ENCODE results near the gene EML1.

Gene EML1, protein sequence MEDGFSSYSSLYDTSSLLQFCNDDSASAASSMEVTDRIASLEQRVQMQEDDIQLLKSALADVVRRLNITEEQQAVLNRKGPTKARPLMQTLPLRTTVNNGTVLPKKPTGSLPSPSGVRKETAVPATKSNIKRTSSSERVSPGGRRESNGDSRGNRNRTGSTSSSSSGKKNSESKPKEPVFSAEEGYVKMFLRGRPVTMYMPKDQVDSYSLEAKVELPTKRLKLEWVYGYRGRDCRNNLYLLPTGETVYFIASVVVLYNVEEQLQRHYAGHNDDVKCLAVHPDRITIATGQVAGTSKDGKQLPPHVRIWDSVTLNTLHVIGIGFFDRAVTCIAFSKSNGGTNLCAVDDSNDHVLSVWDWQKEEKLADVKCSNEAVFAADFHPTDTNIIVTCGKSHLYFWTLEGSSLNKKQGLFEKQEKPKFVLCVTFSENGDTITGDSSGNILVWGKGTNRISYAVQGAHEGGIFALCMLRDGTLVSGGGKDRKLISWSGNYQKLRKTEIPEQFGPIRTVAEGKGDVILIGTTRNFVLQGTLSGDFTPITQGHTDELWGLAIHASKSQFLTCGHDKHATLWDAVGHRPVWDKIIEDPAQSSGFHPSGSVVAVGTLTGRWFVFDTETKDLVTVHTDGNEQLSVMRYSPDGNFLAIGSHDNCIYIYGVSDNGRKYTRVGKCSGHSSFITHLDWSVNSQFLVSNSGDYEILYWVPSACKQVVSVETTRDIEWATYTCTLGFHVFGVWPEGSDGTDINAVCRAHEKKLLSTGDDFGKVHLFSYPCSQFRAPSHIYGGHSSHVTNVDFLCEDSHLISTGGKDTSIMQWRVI

DNA sequence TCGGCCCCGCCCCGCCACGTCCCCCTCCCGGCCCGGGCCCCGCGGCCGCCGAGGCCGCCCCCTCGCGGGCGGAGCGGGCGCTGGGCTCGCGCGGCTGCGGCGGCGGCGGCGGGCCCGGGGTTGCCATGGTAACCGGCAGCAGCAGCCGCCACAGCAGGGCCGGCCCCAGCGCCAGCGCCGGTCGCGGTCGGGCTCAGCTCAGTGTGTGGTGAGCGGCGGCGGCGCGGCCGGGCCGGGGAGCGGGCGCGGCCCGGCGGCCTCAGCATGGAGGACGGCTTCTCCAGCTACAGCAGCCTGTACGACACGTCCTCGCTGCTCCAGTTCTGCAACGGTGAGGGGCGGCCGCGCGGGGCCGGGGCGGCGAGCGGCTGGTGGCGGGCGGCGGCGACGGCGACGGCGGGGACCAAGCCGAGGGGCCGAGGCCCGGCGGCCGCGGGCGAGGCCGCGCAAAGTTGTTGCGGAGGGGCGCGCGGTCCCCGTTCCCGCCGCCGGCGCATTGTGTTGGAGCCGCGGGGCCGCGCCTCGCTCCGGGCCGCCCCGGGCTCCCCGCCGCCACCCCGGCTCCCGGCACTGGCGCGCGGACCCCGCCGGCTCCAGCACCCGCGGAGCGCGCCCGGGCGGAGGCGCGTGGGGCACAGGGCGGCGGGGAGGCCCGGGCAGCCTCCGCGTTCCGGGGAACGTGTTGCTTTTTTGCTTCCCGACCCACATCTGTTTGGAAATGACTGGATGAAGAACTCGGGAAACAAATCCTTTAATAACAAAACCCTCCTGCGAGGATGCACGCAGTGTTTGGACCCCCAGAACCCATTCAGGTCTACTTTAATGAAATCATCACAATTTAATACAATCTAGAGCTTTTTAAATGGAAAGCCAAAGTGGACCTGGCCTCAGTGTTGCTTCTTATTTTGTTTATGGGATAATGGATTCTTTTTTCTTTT lies at the start of gene EML1:
TSS of gene EML1 (plus strand) at position 201 of the 938 bp plus-strand sequence. CDS start at position 265, 64 bp downstream.
- peak; percentile 64 to 66 for DNase-seq (ENCODE audit: low read depth in 2 of 2)

DNA sequence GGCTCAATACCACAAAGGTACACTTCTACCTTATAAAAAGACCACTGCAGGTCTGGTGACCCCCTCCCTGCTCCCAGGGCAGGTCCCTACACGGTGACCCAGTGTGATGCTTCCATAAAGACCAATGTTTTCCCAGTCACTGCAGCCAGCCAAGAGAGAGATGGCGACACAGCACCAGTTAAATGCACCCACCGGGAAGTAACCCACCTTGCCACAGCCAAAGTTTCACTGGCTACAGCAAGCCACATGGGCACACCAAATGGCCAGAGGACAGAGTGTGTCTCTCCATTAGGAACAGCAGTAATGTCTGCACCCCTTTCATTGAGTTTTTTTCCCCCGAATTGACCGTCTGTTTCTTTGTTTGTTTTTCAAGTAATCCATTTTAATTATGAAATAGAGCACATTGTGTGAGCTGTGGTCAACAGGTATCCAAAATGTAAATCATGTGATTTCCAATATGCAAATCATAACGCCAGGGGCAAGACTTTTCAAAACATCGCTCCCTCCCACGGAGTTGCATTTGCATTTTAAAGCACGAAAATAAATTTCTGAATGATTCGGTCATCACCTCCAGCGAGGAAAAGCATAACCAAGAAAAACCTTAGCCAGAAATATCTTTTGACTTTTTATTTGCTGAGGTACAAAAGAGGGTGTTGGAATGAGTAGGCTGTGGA lies 48.9 kb upstream of the EML1 start:
- DNase-seq (ENCODE audit: low read depth in 2 of 2): no peak

DNA sequence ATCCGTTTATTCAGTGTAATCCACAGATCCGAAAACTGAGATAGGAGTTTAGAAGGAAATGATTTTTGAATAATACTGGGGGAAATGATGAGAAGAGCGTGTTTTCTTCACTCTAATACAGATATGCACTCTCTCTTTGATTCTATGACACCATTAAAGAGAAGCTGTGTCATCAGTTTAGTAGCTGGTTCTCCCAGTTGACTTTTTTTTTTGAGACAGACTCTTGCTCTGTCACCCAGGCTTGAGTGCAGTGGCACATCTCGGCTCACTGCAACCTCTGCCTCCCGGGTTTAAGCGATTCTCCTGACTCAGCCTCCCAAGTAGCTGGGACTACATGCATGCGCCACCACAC lies 48.4 kb upstream of the EML1 start:
- DNase-seq (ENCODE audit: low read depth in 2 of 2): no peak

DNA sequence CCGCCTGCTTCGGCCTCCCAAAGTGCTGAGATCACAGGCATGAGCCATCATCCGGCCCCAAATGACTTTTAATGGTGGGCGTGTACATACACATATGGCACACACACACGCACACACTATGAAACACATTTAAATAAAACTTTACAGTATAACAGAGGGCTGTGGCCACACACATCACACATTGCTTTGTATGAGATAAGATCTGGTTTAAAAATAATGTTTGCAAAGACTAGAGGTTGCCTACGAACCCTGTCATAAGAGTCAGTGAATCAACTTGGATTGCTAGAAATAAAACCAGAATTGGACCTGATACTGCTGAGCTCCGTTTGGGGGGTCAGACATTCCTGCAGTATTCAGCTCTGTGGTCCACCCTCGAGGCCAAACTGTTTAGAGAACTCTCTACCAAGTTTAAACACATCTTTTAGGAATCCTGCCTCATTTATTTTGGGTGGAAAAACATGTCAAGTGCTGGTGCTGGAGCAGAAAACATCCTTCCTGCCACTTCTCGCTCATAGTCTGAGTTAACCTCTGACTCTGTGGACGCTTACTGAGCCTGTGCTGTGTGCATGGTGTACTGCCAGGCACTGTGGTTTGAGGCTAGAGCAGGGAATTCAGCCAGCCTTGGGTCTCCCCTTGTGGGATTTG lies 47.8 kb upstream of the EML1 start:
- no peak for DNase-seq (ENCODE audit: low read depth in 2 of 2)

DNA sequence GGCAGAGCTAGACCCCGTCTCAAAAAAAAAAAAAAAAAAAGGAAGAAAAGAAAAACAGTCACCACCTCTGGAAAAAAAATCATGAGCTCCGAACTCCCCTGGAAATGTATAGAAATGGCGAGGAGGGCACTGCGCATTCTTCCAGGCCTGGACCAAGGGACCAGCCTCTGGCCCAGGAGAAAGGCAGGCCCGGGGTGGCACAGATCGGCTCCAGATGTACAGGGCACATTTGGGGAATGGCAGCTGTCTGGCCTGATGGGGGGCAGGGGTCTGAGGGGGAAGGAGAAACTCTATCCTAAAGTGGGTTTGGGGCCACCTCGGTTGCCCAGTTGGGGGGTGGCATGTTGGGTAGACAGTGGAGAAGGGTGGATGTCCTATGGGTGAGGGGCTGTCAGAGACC lies 46.0 kb upstream of the EML1 start:
- no peak for DNase-seq (ENCODE audit: low read depth in 2 of 2)

DNA sequence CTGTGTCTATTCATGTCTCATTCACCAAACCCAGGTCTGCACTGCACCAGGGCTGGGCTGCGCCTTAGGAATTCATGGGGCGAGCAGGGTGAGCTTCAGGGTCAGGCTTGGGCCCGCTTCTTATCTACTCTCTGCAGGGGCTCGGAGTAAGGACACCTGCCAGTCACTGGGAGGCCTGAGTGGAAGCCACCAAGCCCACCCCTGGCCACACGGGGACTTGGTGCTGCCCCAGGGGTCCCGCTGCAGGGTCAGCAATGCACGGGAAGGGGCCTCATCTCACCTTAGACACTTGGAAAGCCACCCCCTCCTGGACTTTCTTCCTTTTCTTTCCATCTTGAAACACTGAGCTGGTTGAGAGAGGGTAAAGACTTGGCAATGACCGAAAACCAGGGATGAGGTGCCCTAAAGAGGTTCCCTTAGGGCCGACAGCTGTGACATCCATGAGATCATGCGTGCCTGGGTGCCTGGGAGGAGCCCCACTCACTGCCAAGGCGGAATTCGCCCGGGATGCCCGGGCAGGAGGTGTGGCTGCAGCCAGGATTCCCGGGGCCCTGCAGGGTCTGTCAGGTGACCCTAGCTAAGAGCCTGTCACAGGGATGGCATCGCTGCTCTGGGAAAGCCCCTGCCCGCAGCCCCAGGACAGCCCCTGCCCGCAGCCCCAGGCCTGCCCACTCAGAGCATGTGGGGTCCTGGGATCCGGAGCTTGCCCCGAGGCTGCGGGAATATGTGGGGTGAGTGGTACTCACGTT lies 45.5 kb upstream of the EML1 start:
- DNase-seq (ENCODE audit: low read depth in 2 of 2): no peak

DNA sequence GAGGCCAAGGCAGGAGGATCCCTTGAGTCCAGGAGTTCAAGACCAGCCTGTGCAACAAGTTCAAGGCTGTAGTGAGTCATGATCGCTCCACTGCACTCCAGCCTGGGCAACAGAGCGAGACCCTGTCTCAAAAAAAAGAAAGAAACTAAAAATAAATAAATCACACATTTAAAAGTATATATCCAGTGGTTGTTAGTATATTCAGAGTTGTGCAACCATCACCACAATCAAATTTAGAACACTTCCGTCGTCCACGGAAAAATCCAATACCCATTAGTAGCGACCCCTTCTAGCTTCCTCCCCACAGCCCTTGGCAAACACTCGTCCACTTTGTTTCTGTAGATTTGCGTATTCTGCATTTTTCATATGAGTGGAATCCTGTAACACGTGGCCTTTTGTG lies 44.7 kb upstream of the EML1 start:
- no peak for DNase-seq (ENCODE audit: low read depth in 2 of 2)

DNA sequence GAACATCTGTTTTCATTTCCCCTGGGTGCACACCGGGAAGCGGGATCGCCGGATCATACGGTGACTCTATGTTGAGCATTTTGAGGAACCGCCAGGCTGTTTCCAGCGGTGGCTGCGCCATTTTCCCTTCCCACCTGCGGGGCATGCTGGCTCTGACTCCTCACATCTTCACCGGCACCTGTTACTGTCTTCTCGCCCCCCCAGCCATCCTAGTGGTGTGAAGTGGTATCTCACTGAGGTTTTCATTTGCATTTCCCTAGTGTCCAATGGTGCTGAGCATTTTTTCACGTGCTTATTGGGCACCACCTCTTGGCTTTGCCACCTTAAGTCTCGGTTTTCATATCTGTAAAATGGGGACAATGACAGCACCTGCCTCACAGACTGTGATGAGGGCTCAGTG lies 44.1 kb upstream of the EML1 start:
- no peak for DNase-seq (ENCODE audit: low read depth in 2 of 2)

DNA sequence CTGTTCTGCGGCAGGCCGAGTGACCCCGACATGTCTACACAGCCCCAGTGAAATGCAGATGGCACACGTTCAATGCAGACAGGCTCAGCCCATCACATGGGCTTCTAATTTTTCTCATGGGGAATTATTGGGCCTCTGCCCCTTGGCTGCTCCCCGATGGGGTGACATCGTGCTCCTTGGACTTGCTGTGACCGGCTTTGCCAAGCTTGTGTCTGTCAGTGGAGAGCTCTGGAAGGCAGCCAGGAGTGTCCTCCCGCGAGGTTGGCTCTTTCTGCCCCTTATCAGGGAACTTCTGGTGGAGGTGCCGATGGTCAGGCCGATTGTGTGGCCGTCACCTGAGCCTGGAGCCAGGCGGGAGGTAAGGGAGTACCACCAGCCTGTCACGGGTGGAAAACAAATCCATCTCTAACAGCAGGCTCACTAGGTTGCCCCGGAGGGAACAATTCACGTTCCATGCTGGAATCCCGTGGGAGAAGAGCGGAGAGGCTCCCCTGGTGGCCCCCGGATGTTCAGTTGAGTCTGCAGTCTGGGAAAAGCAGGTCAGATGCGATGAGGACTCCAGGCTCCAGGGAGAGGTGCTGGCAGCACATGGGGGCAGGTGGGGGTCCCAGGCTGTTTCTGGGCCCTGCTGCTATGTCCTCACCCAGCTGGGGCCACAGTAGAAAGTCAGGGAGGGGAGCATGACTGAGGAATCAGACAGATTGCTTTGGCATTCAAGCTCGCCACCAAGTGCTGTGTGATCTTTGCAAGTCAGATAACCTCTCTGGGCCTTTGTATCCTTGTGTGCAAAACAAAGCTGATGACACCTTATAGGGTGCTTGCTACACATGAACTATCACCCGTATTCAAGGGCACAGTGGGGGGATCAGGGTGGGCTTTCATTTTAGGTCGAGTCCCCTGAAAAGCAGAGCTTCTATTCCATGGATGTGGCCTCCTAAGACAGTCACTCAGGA lies 43.2 kb upstream of the EML1 start:
- no peak for DNase-seq (ENCODE audit: low read depth in 2 of 2)

DNA sequence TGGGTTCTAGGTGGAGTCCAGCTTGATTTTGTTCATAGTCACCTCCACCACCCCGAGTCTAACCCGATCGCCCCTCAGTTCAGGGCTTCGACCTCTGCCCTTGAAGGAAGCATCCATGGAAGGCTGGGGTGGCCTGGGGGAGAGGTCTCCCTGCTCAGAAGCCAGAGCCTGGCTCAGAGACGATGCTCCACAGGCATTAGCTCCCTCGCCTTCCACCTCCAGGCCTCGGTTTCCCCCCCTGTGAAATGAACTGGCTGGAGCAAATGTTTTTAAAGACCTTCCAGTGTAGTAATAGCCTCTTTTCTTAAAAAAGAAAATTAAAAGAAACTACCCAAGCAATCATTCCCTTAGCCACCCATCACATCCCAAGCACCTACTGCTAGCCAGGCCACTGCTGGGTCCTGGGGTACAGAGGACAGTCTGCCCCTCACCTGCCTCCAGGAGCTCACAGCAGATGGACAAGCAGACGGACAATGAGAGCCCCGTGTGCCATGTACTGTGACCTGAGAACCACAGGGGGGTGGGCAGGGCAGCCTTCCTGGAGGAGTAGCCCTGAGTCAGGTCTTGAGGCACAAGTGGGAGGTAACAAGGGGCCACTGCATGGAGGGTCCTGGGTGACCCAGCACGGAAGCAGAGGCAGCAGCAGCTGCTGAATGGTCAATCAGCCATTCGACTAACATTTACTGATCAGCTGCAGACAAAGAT lies 42.3 kb upstream of the EML1 start:
- no peak for DNase-seq (ENCODE audit: low read depth in 2 of 2)

DNA sequence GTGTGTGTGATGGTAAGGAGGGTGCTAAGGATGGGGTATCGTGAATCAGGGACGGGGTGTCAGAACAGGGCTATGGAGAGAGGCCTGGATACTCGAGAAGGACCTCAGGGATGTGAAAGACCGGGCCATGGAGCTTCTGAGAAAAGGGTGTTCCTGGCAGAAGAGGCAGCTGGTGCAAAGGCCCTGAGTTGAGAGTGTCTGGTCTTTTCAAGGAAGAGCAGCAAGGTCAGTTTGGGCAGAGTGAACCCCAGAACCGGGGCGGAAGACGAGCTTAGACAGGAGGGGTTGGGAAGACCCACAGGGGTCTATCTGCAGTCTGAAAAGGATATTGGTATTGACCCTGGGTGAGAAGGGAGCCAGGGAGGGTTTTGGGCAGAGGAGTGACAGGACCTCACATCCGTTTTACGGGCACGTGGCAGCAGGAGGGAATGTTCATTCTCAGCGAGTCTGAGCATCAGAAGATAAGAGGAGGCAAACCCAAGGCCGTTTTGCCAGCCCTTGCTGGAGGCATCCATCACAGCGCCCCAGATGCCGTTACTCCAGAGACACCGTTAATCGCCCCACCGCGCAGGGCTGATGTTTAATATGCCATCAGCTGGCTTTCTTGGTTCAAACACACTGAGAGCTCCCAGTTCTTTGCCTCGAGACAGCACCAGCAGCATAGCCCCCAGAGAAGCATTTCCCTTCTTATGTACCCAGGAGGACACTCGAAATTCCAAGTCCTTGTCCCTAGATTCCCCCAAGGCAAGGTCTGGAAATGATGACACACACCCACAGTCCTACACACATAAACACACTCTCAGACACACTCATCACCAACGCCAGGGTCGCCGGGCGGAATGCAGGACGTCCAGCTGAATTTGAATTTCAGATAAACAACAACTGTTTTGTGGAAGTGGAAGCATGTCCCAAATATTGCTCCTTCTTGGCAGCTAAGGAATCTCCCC lies 41.4 kb upstream of the EML1 start:
- no peak for DNase-seq (ENCODE audit: low read depth in 2 of 2)

DNA sequence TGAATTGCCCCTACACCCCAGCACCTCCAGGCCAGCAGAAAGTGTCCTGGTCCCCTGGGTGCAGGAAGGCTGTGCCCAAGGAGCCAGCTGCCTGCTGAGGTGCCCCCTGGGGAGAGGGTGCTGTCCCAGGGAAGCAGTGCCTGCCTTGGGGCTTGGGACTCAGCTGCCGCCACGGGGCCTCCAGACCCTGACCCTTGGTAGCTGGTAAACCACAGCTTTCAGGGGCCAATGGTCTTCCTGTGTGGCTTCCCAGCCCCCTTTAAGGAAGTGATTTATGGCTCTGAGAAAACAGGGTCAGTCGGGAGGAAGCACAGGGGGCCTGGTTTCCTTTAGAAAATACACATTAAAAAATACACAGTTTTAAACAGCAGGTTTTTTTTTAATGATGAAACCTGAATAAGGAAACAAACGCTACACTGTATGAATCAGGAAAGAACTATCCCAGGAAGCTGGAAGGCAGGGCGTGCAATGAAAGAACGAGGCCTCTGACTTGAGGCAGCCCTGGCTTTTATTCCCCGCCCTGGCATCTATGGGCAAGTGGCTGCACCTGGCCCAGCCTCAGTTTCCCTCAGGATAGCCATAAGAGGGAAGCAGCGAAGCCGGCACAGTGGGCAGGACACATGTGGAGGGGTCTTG lies 40.6 kb upstream of the EML1 start:
- no peak for DNase-seq (ENCODE audit: low read depth in 2 of 2)

DNA sequence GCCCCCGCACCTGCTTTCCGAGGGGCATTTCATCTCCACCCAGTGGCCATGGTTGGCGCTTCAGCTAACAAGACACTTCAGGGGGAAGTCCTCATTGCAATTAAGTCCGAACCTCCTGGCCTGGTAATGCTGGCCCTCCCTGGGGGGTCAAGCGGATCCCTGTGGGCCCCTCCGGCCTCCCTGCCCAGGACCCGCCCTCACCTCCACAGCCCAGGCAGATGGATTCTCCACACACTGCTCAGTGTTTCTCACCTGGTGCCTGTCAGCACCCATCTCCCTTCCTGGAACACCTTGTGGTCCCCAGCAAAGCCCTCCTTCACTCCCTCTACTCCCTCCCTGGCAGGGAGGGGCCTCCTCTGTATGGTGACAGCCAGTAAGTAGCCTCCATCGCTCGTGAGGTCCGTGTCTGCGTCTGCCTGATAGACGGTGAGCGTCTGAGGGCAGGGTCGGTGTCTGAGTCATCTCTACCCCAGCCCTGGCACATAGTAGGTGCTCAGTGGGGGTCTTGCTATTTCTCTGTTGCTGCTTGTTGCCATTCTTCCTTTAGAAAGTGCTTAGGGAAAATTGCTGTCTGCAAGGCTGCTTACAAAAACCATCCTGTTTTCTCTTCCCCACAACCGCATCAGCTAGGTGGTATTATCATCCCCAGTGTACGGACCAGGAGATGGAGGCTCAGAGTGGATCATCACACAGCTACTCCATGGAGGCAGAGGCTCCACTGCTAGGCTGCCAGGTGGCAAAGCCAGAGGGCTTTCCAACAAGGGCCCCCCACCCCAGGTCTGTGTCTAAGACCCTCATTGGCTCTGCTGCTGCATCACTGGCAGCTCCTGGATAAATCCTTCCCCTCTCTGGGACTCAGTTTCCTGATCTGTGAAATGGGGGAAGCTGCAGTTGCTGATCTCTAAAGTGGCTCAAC lies 39.7 kb upstream of the EML1 start:
- DNase-seq (ENCODE audit: low read depth in 2 of 2): no peak

DNA sequence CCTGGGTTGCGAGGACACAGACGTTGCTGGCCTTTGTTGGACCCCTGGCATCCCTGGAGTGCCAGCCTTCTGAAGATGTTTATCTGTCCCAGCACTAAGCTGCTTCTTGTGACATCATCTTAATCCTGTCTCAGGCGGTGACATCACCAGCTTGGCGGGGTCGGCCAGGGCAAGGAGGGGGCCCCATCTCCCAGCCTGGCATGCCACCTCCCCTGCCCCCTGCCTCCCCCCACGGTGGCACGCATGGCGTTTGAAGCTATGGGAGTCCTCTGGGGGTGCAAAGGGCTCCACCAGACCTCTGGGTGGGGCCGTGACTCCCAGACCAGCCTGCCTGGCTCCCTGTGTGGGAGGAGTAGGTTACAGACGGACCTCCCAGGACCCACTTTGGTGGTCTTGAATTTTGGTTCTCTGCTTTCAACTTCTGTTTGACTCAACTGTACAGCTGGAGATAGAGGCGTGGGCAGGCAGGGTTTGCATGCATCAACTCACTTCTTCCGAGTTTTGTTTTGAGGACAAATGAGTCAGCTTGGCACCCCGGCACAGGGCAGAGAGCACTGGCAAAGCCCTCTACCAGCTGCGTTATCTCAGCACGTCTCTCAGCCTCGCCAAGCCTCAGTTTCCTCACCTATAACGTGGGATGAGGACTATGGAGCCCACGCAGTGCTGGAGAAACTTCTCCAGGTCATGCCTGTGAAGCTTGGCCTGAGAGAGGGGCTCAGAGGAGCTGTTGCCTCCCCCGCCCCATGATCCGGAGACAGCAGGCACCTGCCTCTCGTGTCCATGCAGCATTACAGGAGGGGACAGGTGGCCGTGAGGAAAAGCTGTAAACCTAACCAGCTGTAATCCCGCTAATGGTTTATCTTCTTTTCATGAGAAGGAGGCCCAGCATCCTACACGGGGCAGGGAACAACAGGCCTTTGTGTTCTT lies 38.8 kb upstream of the EML1 start:
- peak in 1 of 2 donors; percentile 13 for DNase-seq (ENCODE audit: low read depth in 2 of 2)

DNA sequence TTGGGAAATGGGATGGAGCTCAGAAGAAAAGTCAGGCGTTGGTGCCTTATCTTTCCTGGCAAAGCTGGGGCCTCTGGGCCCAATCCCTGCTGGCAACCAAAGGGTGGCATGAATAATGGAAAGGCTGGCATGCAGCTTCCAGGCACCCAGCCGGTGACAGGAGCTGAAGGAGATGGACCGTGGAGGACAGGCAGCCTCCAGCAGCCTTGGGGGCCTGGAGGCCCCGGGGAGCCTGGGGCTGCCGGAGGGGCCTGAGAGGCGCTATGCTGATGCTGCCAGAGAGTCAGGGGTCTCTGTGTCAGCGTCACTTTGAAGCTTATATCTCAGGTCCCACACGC lies 38.2 kb upstream of the EML1 start:
- no peak for DNase-seq (ENCODE audit: low read depth in 2 of 2)
